ENCODE results near the gene C1orf21. TPM values are rescaled to one million over a fixed set of nuclear protein-coding genes. Genes with fewer than 3 reads are reported as not detected.

The C1orf21 gene
- total RNA-seq, 2 donors from 2014 or later, result 10.4 to 15.2 TPM

GRCh38 chr1:184388971-184389370 is 2.1 kb downstream of the C1orf21 start:
- ATAC-seq (ENCODE audit: insufficient number of reproducible peaks, low FRiP score, low read depth), result no peak
- peaks cover 11 to 18% of the 10 kb centered on the region in 2 donors for H3K4me1 ChIP-seq (ENCODE audit: control insufficient read depth in 1 of 2, low read depth in 2 of 2)
- peak overlapping the region; percentile 98 for H3K4me3 ChIP-seq
- no peak for TF ChIP-seq CTCF (IDR thresholded peaks at IDR 0.05)
- peak overlapping the region in 1 of 2 donors; percentile 4 for H3K27ac ChIP-seq
- H3K36me3 ChIP-seq, result no peaks in the 10 kb centered on the region
- no peak for DNase-seq (ENCODE audit: low spot score)
- H3K9me3 ChIP-seq, result no peaks in the 10 kb centered on the region
- no peaks in the 10 kb centered on the region for H3K27me3 ChIP-seq (replicated peaks; ENCODE audit: insufficient read depth)

GRCh38 chr1:184389446-184389845 is 2.6 kb downstream of the C1orf21 start:
- H3K4me1 ChIP-seq (ENCODE audit: control insufficient read depth in 1 of 2, low read depth in 2 of 2), result peaks cover 11 to 23% of the 10 kb centered on the region in 2 donors

GRCh38 chr1:184390889-184391288 is 4.1 kb downstream of the C1orf21 start:
- H3K27ac ChIP-seq, result no peak overlapping the region
- DNase-seq (ENCODE audit: low spot score) (no peak), ATAC-seq (ENCODE audit: insufficient number of reproducible peaks, low FRiP score, low read depth) (no peak)
- no peaks in the 10 kb centered on the region for H3K36me3 ChIP-seq
- H3K27me3 ChIP-seq (replicated peaks; ENCODE audit: insufficient read depth), result no peaks in the 10 kb centered on the region
- H3K4me1 ChIP-seq (ENCODE audit: control insufficient read depth in 1 of 2, low read depth in 2 of 2), result peaks cover 10 to 21% of the 10 kb centered on the region in 2 donors
- no peak for TF ChIP-seq CTCF (IDR thresholded peaks at IDR 0.05)
- H3K4me3 ChIP-seq, result no peak overlapping the region
- no peaks in the 10 kb centered on the region for H3K9me3 ChIP-seq

More at GRCh38 chr1:184389446-184389845, 2.6 kb downstream of the C1orf21 start:
- Histone ChIP-seq H3K27ac (no peak overlapping the region), H3K9me3 (no peaks in the 10 kb centered on the region), H3K36me3 (no peaks in the 10 kb centered on the region), H3K4me3 (no peak overlapping the region), H3K27me3 (replicated peaks; ENCODE audit: insufficient read depth) (no peaks in the 10 kb centered on the region)
- no peak for ATAC-seq (ENCODE audit: insufficient number of reproducible peaks, low FRiP score, low read depth)
- TF ChIP-seq CTCF (IDR thresholded peaks at IDR 0.05), result no peak
- no peak for DNase-seq (ENCODE audit: low spot score)

GRCh38 chr1:184392067-184392466 is 5.2 kb downstream of the C1orf21 start:
- Histone ChIP-seq H3K27me3 (replicated peaks; ENCODE audit: insufficient read depth) (no peaks in the 10 kb centered on the region), H3K4me3 (no peak overlapping the region), H3K4me1 (ENCODE audit: control insufficient read depth in 1 of 2, low read depth in 2 of 2) (peaks cover 7 to 19% of the 10 kb centered on the region in 2 donors), H3K36me3 (no peaks in the 10 kb centered on the region), H3K27ac (no peak overlapping the region), H3K9me3 (no peaks in the 10 kb centered on the region)
- TF ChIP-seq CTCF (IDR thresholded peaks at IDR 0.05), result no peak
- DNase-seq (ENCODE audit: low spot score) (no peak), ATAC-seq (ENCODE audit: insufficient number of reproducible peaks, low FRiP score, low read depth) (no peak)

GRCh38 chr1:184392779-184393522 is 6.1 kb downstream of the C1orf21 start:
- Histone ChIP-seq H3K36me3 (no peaks in the 10 kb centered on the region), H3K27ac (peak overlapping the region in 1 of 2 donors; percentile 14), H3K4me1 (ENCODE audit: control insufficient read depth in 1 of 2, low read depth in 2 of 2) (peaks cover 7 to 19% of the 10 kb centered on the region in 2 donors), H3K4me3 (no peak overlapping the region), H3K9me3 (no peaks in the 10 kb centered on the region), H3K27me3 (replicated peaks; ENCODE audit: insufficient read depth) (no peaks in the 10 kb centered on the region)
- TF ChIP-seq CTCF (IDR thresholded peaks at IDR 0.05), result no peak
- DNase-seq (ENCODE audit: low spot score) (no peak), ATAC-seq (ENCODE audit: insufficient number of reproducible peaks, low FRiP score, low read depth) (no peak)
